ENCODE data around the gene PTPRK. TPM values are rescaled to one million over a fixed set of nuclear protein-coding genes. Genes with fewer than 3 reads are reported as not detected.

PTPRK gene
- total RNA-seq, 1 experiment from 2014 or later: 34.2 TPM

DNA sequence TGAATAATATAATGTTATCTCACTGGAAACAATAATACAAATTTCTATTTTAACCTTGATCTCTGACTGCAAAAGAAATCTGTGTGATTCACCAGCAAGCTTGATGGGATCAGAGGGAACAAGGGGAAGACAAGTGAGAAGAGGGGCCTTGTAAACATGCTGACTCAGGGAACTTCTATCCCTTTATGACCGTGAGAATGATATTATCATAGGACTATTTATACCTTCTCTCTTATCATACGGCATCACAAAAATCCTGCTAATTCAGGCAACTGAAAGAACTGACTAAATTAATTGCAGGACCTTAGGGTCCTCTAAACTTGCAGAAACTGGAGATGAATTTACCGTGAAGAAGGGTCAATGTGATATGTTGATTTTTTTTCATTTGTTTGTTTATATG is 173.3 kb downstream of the PTPRK start:
- no peaks in the 10 kb centered on the region for H4K20me1 ChIP-seq (ENCODE audit: insufficient read depth)
- no TSS peak for BruUV-seq (replicated peaks)
- H3K4me3 ChIP-seq (replicated peaks in 1 of 2; ENCODE audit: low read depth in 1 of 2, low read length in 2 of 2): no peak overlapping the region
- H3K27me3 ChIP-seq (ENCODE audit: insufficient read depth, low read length): no peaks in the 10 kb centered on the region
- no peak overlapping the region for H3K27ac ChIP-seq (ENCODE audit: low read depth, low read length)
- no peaks in the 10 kb centered on the region for H3K36me3 ChIP-seq (ENCODE audit: control insufficient read depth in 1 of 2, insufficient read depth in 2 of 2, low read length in 2 of 2)
- H3K9me2 ChIP-seq (ENCODE audit: insufficient read depth): no peaks in the 10 kb centered on the region
- DNase-seq (ENCODE audit: low read depth, low spot score): no peak
- H3K4me2 ChIP-seq (ENCODE audit: low read length): no peak overlapping the region
- no peaks in the 10 kb centered on the region for H3K9me3 ChIP-seq (ENCODE audit: control insufficient read depth in 1 of 2, insufficient read depth in 1 of 2, low read depth in 1 of 2, low read length in 2 of 2)
- intact Hi-C loops (cut with micrococcal nuclease): no loop called here
- RAD21 ChIA-PET (ENCODE audit: low non-redundant PET in 1 of 2, low total read pairs in 2 of 2, uncharacterized antibody in 2 of 2, unreplicated experiment in 2 of 2): no interaction called here
- ATAC-seq: no peak
- POLR2A ChIA-PET: no interaction called here
- H2AFZ ChIP-seq (ENCODE audit: low read depth, low read length, poor library complexity, severe bottlenecking): no peak overlapping the region
- TF ChIP-seq YY1 (IDR thresholded peaks at IDR 0.05; ENCODE audit: extremely low read depth, insufficient replicate concordance, low read depth, low read length) (no peak), ZFX (IDR thresholded peaks at IDR 0.05) (no peak), ZNF274 (IDR thresholded peaks at IDR 0.05; ENCODE audit: low read depth, low read length) (no peak), SP1 (IDR thresholded peaks at IDR 0.05; ENCODE audit: low read depth) (no peak), JUND (IDR thresholded peaks at IDR 0.05) (no peak), POLR2AphosphoS5 (IDR thresholded peaks at IDR 0.05; ENCODE audit: low read depth, low read length) (no peak), TCF7L2 (IDR thresholded peaks at IDR 0.05; ENCODE audit: borderline replicate concordance, extremely low read depth, insufficient read depth, insufficient read length) (no peak), SRF (IDR thresholded peaks at IDR 0.05; ENCODE audit: low read depth) (no peak), EZH2 (IDR thresholded peaks at IDR 0.05) (no peak), SIN3A (IDR thresholded peaks at IDR 0.05; ENCODE audit: low read depth) (no peak), CEBPB (IDR thresholded peaks at IDR 0.05; ENCODE audit: low read depth) (no peak)
- TF ChIP-seq, protein P1, sequence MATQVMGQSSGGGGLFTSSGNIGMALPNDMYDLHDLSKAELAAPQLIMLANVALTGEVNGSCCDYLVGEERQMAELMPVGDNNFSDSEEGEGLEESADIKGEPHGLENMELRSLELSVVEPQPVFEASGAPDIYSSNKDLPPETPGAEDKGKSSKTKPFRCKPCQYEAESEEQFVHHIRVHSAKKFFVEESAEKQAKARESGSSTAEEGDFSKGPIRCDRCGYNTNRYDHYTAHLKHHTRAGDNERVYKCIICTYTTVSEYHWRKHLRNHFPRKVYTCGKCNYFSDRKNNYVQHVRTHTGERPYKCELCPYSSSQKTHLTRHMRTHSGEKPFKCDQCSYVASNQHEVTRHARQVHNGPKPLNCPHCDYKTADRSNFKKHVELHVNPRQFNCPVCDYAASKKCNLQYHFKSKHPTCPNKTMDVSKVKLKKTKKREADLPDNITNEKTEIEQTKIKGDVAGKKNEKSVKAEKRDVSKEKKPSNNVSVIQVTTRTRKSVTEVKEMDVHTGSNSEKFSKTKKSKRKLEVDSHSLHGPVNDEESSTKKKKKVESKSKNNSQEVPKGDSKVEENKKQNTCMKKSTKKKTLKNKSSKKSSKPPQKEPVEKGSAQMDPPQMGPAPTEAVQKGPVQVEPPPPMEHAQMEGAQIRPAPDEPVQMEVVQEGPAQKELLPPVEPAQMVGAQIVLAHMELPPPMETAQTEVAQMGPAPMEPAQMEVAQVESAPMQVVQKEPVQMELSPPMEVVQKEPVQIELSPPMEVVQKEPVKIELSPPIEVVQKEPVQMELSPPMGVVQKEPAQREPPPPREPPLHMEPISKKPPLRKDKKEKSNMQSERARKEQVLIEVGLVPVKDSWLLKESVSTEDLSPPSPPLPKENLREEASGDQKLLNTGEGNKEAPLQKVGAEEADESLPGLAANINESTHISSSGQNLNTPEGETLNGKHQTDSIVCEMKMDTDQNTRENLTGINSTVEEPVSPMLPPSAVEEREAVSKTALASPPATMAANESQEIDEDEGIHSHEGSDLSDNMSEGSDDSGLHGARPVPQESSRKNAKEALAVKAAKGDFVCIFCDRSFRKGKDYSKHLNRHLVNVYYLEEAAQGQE (IDR thresholded peaks at IDR 0.05; ENCODE audit: low read depth): no peak
- TF ChIP-seq, protein P2, sequence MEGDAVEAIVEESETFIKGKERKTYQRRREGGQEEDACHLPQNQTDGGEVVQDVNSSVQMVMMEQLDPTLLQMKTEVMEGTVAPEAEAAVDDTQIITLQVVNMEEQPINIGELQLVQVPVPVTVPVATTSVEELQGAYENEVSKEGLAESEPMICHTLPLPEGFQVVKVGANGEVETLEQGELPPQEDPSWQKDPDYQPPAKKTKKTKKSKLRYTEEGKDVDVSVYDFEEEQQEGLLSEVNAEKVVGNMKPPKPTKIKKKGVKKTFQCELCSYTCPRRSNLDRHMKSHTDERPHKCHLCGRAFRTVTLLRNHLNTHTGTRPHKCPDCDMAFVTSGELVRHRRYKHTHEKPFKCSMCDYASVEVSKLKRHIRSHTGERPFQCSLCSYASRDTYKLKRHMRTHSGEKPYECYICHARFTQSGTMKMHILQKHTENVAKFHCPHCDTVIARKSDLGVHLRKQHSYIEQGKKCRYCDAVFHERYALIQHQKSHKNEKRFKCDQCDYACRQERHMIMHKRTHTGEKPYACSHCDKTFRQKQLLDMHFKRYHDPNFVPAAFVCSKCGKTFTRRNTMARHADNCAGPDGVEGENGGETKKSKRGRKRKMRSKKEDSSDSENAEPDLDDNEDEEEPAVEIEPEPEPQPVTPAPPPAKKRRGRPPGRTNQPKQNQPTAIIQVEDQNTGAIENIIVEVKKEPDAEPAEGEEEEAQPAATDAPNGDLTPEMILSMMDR (IDR thresholded peaks at IDR 0.05 in 2 of 3, conservative IDR thresholded peaks at IDR 0.05 in 1 of 3; ENCODE audit: borderline replicate concordance in 1 of 3, insufficient read depth in 1 of 3, low read depth in 2 of 3, low read length in 2 of 3): no peak
- TF ChIP-seq, protein P3, sequence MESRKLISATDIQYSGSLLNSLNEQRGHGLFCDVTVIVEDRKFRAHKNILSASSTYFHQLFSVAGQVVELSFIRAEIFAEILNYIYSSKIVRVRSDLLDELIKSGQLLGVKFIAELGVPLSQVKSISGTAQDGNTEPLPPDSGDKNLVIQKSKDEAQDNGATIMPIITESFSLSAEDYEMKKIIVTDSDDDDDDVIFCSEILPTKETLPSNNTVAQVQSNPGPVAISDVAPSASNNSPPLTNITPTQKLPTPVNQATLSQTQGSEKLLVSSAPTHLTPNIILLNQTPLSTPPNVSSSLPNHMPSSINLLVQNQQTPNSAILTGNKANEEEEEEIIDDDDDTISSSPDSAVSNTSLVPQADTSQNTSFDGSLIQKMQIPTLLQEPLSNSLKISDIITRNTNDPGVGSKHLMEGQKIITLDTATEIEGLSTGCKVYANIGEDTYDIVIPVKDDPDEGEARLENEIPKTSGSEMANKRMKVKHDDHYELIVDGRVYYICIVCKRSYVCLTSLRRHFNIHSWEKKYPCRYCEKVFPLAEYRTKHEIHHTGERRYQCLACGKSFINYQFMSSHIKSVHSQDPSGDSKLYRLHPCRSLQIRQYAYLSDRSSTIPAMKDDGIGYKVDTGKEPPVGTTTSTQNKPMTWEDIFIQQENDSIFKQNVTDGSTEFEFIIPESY (IDR thresholded peaks at IDR 0.05; ENCODE audit: extremely low read depth, insufficient replicate concordance, low read length): no peak
- TF ChIP-seq, protein P4, sequence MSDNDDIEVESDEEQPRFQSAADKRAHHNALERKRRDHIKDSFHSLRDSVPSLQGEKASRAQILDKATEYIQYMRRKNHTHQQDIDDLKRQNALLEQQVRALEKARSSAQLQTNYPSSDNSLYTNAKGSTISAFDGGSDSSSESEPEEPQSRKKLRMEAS (IDR thresholded peaks at IDR 0.05): no peak
- peaks cover 10 to 14% of the 10 kb centered on the region in 2 experiments; a peak in 3 of 4 replicates for H3K4me1 ChIP-seq (ENCODE audit: control insufficient read depth in 1 of 2, insufficient read depth in 2 of 2, low read length in 2 of 2)
- no peaks in the 10 kb centered on the region for H3K79me2 ChIP-seq (ENCODE audit: insufficient read depth, low read length)
- CTCF ChIA-PET: no interaction called here
- no peak overlapping the region for H3K9ac ChIP-seq (ENCODE audit: low read length)
